NOMO-1 (cell line): Measurements from ENCODE around the gene KIF3C.

Experiments
- DNase-seq, 2 experiments: peaks; one replicate each; lab custom pipeline; 2025; ENCODE audit not compliant: unreplicated experiment in 2 of 2; lab: John Stamatoyannopoulos, UW

Gene KIF3C

GRCh38 chr2:25881764-25882163, 100.5 kb downstream of the KIF3C start:
- DNase-seq, result no peak

- DNase-seq, result no peak
These were observed 103.1 kb downstream of the KIF3C start for GRCh38 chr2:25879133-25879730.

- peak; percentile 98 for DNase-seq
These were observed 103.8 kb downstream of the KIF3C start, which contains the start of gene ASXL2 for GRCh38 chr2:25878361-25879132. TSS of gene ASXL2 (minus strand) at chr2:25878487. CDS start at chr2:25878222, 265 bp downstream.

- DNase-seq, result peak; percentile 35 to 71
These were observed 104.6 kb downstream of the KIF3C start for GRCh38 chr2:25877431-25878360.
